ENCODE data around the gene PCSK6. TPM values are rescaled to one million over a fixed set of nuclear protein-coding genes. Genes with fewer than 3 reads are reported as not detected.

PCSK6 gene
- total RNA-seq, 1 donor from 2014 or later, result 6.8 TPM

- Histone ChIP-seq H3K36me3 (ENCODE audit: control insufficient read depth, insufficient read depth, low read length) (no peaks in the 10 kb centered on the region), H3K4me3 (ENCODE audit: low read depth, low read length) (no peak overlapping the region), H3K27me3 (ENCODE audit: control insufficient read depth, insufficient read depth, low read length) (no peaks in the 10 kb centered on the region)
- DNase-seq (ENCODE audit: low read depth), result no peak
- TF ChIP-seq CTCF (IDR thresholded peaks at IDR 0.05; ENCODE audit: insufficient read depth, low read length, severe bottlenecking), result no peak
- FAIRE-seq, result no peak
These were observed 182.2 kb downstream of the PCSK6 start for GRCh38 chr15:101307048-101307896.

- no peak for FAIRE-seq
- no peak for DNase-seq (ENCODE audit: low read depth)
These were observed 183.0 kb downstream of the PCSK6 start for GRCh38 chr15:101306341-101307047.

GRCh38 chr15:101305820-101306255, 183.7 kb downstream of the PCSK6 start:
- no peak for TF ChIP-seq CTCF (IDR thresholded peaks at IDR 0.05; ENCODE audit: insufficient read depth, low read length, severe bottlenecking)
- FAIRE-seq, result no peak
- no peaks in the 10 kb centered on the region for H3K36me3 ChIP-seq (ENCODE audit: control insufficient read depth, insufficient read depth, low read length)
- H3K27me3 ChIP-seq (ENCODE audit: control insufficient read depth, insufficient read depth, low read length), result no peaks in the 10 kb centered on the region
- no peak for DNase-seq (ENCODE audit: low read depth)
- H3K4me3 ChIP-seq (ENCODE audit: low read depth, low read length), result no peak overlapping the region

More at GRCh38 chr15:101306341-101307047, 183.0 kb downstream of the PCSK6 start:
- H3K36me3 ChIP-seq (ENCODE audit: control insufficient read depth, insufficient read depth, low read length), result no peaks in the 10 kb centered on the region
- TF ChIP-seq CTCF (IDR thresholded peaks at IDR 0.05; ENCODE audit: insufficient read depth, low read length, severe bottlenecking), result no peak
- H3K4me3 ChIP-seq (ENCODE audit: low read depth, low read length), result no peak overlapping the region
- no peaks in the 10 kb centered on the region for H3K27me3 ChIP-seq (ENCODE audit: control insufficient read depth, insufficient read depth, low read length)

GRCh38 chr15:101303408-101303807, 186.1 kb downstream of the PCSK6 start:
- no peaks in the 10 kb centered on the region for H3K36me3 ChIP-seq (ENCODE audit: control insufficient read depth, insufficient read depth, low read length)
- FAIRE-seq, result no peak

More at GRCh38 chr15:101303408-101303807, 186.1 kb downstream of the PCSK6 start:
- H3K4me3 ChIP-seq (ENCODE audit: low read depth, low read length), result no peak overlapping the region
- no peak for DNase-seq (ENCODE audit: low read depth)
- no peak for TF ChIP-seq CTCF (IDR thresholded peaks at IDR 0.05; ENCODE audit: insufficient read depth, low read length, severe bottlenecking)
- no peaks in the 10 kb centered on the region for H3K27me3 ChIP-seq (ENCODE audit: control insufficient read depth, insufficient read depth, low read length)

All from bronchial epithelial cell (primary cell).